HG03558 (cell line): ENCODE data around the gene TRAPPC8.
"Not testable (repeated sequence)": the region's sequence is repeated elsewhere in the genome, so short reads cannot be mapped to it uniquely, and the experiment has no call there.

Experiments used
- ATAC-seq: cut with Tn5 transposase; IDR thresholded peaks from one replicate; pipeline ENCODE4 v1.9.1; 2021; ENCODE audit warnings: moderate number of reproducible peaks; ENCODE audit not compliant: unreplicated experiment; ENCODE audit errors: extremely low read depth

TRAPPC8 gene

GRCh38 chr18:31799257-31799656, 143.7 kb downstream of the TRAPPC8 start:
- not testable (repeated sequence) for ATAC-seq

- no peak for ATAC-seq
Observed at GRCh38 chr18:31798399-31798798, 144.5 kb downstream of the TRAPPC8 start.

- no peak for ATAC-seq
Observed at GRCh38 chr18:31795747-31796146, 147.2 kb downstream of the TRAPPC8 start.

GRCh38 chr18:31793531-31793930, 149.4 kb downstream of the TRAPPC8 start:
- no peak for ATAC-seq

- no peak for ATAC-seq
Observed at GRCh38 chr18:31792580-31792911, 150.4 kb downstream of the TRAPPC8 start.

- peak; percentile 89 for ATAC-seq
Observed at GRCh38 chr18:31791817-31792579, 150.9 kb downstream of the TRAPPC8 start.

GRCh38 chr18:31789409-31789808, 153.5 kb downstream of the TRAPPC8 start:
- no peak for ATAC-seq

- no peak for ATAC-seq
Observed at GRCh38 chr18:31783059-31783458, 159.9 kb downstream of the TRAPPC8 start.
